HCT116 (cell line): ENCODE results near the gene RIN3. TPM values are rescaled to one million over a fixed set of nuclear protein-coding genes. Genes with fewer than 3 reads are reported as not detected.

Experiments used
- ATAC-seq: fragments of 200-7000 bp; cut with Tn5 transposase; 2 replicates; pipeline ENCODE4 v1.9.1; 2020; ENCODE audit warnings: mild to moderate bottlenecking, moderate library complexity
- BruUV-seq: library from RNA; stranded (reverse); fragments of 400-500 nt; replicated peaks from 2 replicates; lab custom pipeline; 2021; lab: Mats Ljungman, UMichigan
- CTCF ChIA-PET: fragments of 300-600 bp; sonication (Branson Sonifier 250); formaldehyde crosslinking; loops from one replicate; lab custom pipeline; 2021; ENCODE audit warnings: antibody characterized with exemption; lab: Charles Lee
- POLR2A ChIA-PET: fragments of 300-600, 350-600 bp; sonication (Branson Sonifier 250); formaldehyde crosslinking; loops from one replicate; lab custom pipeline; 2021; ENCODE audit warnings: antibody characterized with exemption; lab: Charles Lee
- RAD21 ChIA-PET, 2 experiments: fragments of 300-600 bp; sonication (Branson Sonifier 250); formaldehyde crosslinking; loops; one replicate each; lab custom pipeline; 2023; ENCODE audit warnings: low total read pairs in 2 of 2; ENCODE audit not compliant: uncharacterized antibody in 2 of 2, unreplicated experiment in 2 of 2, low non-redundant PET in 1 of 2; lab: Charles Lee
- DNase-seq: peaks from one replicate; pipeline ENCODE4 v3.0.0-alpha.2; 2010; ENCODE audit warnings: low read depth, low spot score
- H2AFZ ChIP-seq: fragments of 200-600 bp; shearing (Covaris generic), sonication (generic); 2 replicates; pipeline ENCODE4 v1.6.1; 2017; ENCODE audit warnings: low read depth, mixed run types, mixed read lengths, antibody characterized with exemption, low read length; ENCODE audit not compliant: poor library complexity, severe bottlenecking
- H3K27ac ChIP-seq: 2 replicates; pipeline ENCODE4 v1.5.1; 2012; ENCODE audit warnings: low read depth, low read length
- H3K27me3 ChIP-seq: fragments of 200-600 bp; sonication (generic); 2 replicates; pipeline ENCODE4 v1.6.1; 2016; ENCODE audit warnings: mixed run types, low read length, mixed read lengths; ENCODE audit not compliant: insufficient read depth
- H3K36me3 ChIP-seq, 2 experiments: fragments of 200-500 bp in 1 of 2; fragments of 200-600 bp in 1 of 2; sonication (Bioruptor generic) in 1 of 2; sonication (generic) in 1 of 2; 2 replicates each; pipeline versions ENCODE4 v1.5.1 to v1.6.1; 2014 to 2016; ENCODE audit warnings: low read length in 2 of 2, inconsistent platforms in 1 of 2, mixed read lengths in 1 of 2, mixed run types in 1 of 2; ENCODE audit not compliant: insufficient read depth in 2 of 2, control insufficient read depth in 1 of 2
- H3K4me1 ChIP-seq, 2 experiments: fragments of 200-600 bp in 1 of 2; sonication (generic) in 1 of 2; 2 replicates each; pipeline versions ENCODE4 v1.5.1 to v1.6.1; 2012 to 2017; ENCODE audit warnings: low read length in 2 of 2, inconsistent platforms in 1 of 2, mild to moderate bottlenecking in 1 of 2, mixed read lengths in 1 of 2, mixed run types in 1 of 2, moderate library complexity in 1 of 2; ENCODE audit not compliant: insufficient read depth in 2 of 2, control insufficient read depth in 1 of 2
- H3K4me2 ChIP-seq: fragments of 200-600 bp; sonication (generic); 2 replicates; pipeline ENCODE4 v1.6.1; 2017; ENCODE audit warnings: mixed run types, low read length, mixed read lengths
- H3K4me3 ChIP-seq, 2 experiments: fragments of 200-600 bp in 1 of 2; sonication (generic) in 1 of 2; replicated peaks in 1 of 2; 2 replicates each; pipeline ENCODE4 v1.5.1; 2011 to 2016; ENCODE audit warnings: low read length in 2 of 2, control low read depth in 1 of 2, low read depth in 1 of 2, mild to moderate bottlenecking in 1 of 2, mixed read lengths in 1 of 2, mixed run types in 1 of 2
- H3K79me2 ChIP-seq: fragments of 200-600 bp; sonication (generic); 2 replicates; pipeline ENCODE4 v1.6.1; 2017; ENCODE audit warnings: mild to moderate bottlenecking, mixed run types, low read length, moderate library complexity, mixed read lengths; ENCODE audit not compliant: insufficient read depth
- H3K9ac ChIP-seq: fragments of 200-600 bp; sonication (generic); 2 replicates; pipeline ENCODE4 v1.6.1; 2016; ENCODE audit warnings: low read length, mixed read lengths
- H3K9me2 ChIP-seq: fragments of 200-600 bp; sonication (generic), shearing (Covaris generic); 2 replicates; pipeline ENCODE4 v1.6.1; 2017; ENCODE audit warnings: mixed run types, mild to moderate bottlenecking, moderate library complexity; ENCODE audit not compliant: insufficient read depth
- H3K9me3 ChIP-seq, 2 experiments: fragments of 200-500 bp in 1 of 2; fragments of 200-600 bp in 1 of 2; sonication (Bioruptor generic) in 1 of 2; sonication (generic) in 1 of 2; 2 replicates each; pipeline ENCODE4 v1.6.1; 2014 to 2017; ENCODE audit warnings: low read length in 2 of 2, mixed read lengths in 2 of 2, inconsistent platforms in 1 of 2, low read depth in 1 of 2, mild to moderate bottlenecking in 1 of 2, mixed run types in 1 of 2, moderate library complexity in 1 of 2; ENCODE audit not compliant: control insufficient read depth in 1 of 2, insufficient read depth in 1 of 2
- H4K20me1 ChIP-seq: fragments of 200-600 bp; sonication (generic), shearing (Covaris generic); 2 replicates; pipeline ENCODE4 v1.6.1; 2017; ENCODE audit warnings: mixed run types, mild to moderate bottlenecking, moderate library complexity; ENCODE audit not compliant: insufficient read depth
- ATF3 ChIP-seq: IDR thresholded peaks from 2 replicates; pipeline ENCODE4 v1.6.1; 2012
- CBX3 ChIP-seq: IDR thresholded peaks from 2 replicates; pipeline ENCODE4 v1.6.1; 2012; ENCODE audit warnings: low read depth
- EGR1 ChIP-seq: IDR thresholded peaks from 2 replicates; pipeline ENCODE4 v1.6.1; 2012; ENCODE audit warnings: low read depth
- ELF1 ChIP-seq: IDR thresholded peaks from 2 replicates; pipeline ENCODE4 v1.6.1; 2012; ENCODE audit warnings: low read depth, borderline replicate concordance
- POLR2A ChIP-seq: IDR thresholded peaks from 2 replicates; pipeline ENCODE4 v1.7.0; 2011; ENCODE audit warnings: borderline replicate concordance; ENCODE audit not compliant: insufficient read depth, insufficient read length; ENCODE audit errors: extremely low read depth
- RAD21 ChIP-seq: IDR thresholded peaks from 2 replicates; pipeline ENCODE4 v1.6.1; 2012; ENCODE audit warnings: low read depth, mild to moderate bottlenecking
- YY1 ChIP-seq: IDR thresholded peaks from 2 replicates; pipeline ENCODE4 v1.6.1; 2011; ENCODE audit warnings: low read length, low read depth, moderate library complexity, mild to moderate bottlenecking; ENCODE audit not compliant: insufficient replicate concordance; ENCODE audit errors: extremely low read depth
- intact Hi-C: fragments of 100-400 bp; cut with micrococcal nuclease; formaldehyde crosslinking; loops from 2 replicates; pipeline ENCODE4 v1.10.0; 2022
- total RNA-seq: library from RNA; stranded (reverse); gene quantifications from one replicate; pipeline ENCODE4 v1.2.1, GENCODE V29; 2021; ENCODE audit not compliant: unreplicated experiment

Gene RIN3
- total RNA-seq, 1 experiment from 2014 or later: 22.2 TPM

- no TSS peak for BruUV-seq
- intact Hi-C loops: no loop called here
- CTCF ChIA-PET: no interaction called here
Observed at GRCh38 chr14:92573761-92574498, 60.3 kb downstream of the RIN3 start.

GRCh38 chr14:92575061-92575747 lies 61.6 kb downstream of the RIN3 start:
- no peak for ATAC-seq
- H3K4me2 ChIP-seq: no peak overlapping the region
- no peaks in the 10 kb centered on the region for H3K79me2 ChIP-seq
- no peaks in the 10 kb centered on the region for H3K9me2 ChIP-seq
- H3K27me3 ChIP-seq: no peaks in the 10 kb centered on the region
- CTCF ChIA-PET: no interaction called here
- no peaks in the 10 kb centered on the region for H4K20me1 ChIP-seq
- H3K27ac ChIP-seq: no peak overlapping the region
- BruUV-seq: no TSS peak
- no peak overlapping the region for H2AFZ ChIP-seq
- no peaks in the 10 kb centered on the region; a peak in 2 of 4 replicates for H3K36me3 ChIP-seq
- no peak for DNase-seq
- no peak overlapping the region for H3K9ac ChIP-seq
- H3K4me3 ChIP-seq: no peak overlapping the region
- TF ChIP-seq ELF1: no peak
- no peak for TF ChIP-seq RAD21
- no peak for TF ChIP-seq POLR2A
- POLR2A ChIA-PET: no interaction called here
- intact Hi-C loops: no loop called here
- no peaks in the 10 kb centered on the region for H3K4me1 ChIP-seq
- RAD21 ChIA-PET: no interaction called here
- no peaks in the 10 kb centered on the region for H3K9me3 ChIP-seq

More at GRCh38 chr14:92573761-92574498, 60.3 kb downstream of the RIN3 start:
- H2AFZ ChIP-seq: no peak overlapping the region
- no peaks in the 10 kb centered on the region for H3K9me2 ChIP-seq
- H3K4me2 ChIP-seq: no peak overlapping the region
- H3K4me3 ChIP-seq: no peak overlapping the region
- no peak for TF ChIP-seq YY1
- no peak for TF ChIP-seq ATF3
- TF ChIP-seq CBX3: no peak
- no peak for TF ChIP-seq EGR1
- ChIA-PET RAD21 (no interaction called here), POLR2A (no interaction called here)
- H3K9me3 ChIP-seq: no peaks in the 10 kb centered on the region
- H3K9ac ChIP-seq: no peak overlapping the region
- H3K4me1 ChIP-seq: no peaks in the 10 kb centered on the region
- no peaks in the 10 kb centered on the region; a peak in 2 of 4 replicates for H3K36me3 ChIP-seq
- H3K27ac ChIP-seq: no peak overlapping the region
- H3K27me3 ChIP-seq: no peaks in the 10 kb centered on the region
- no peaks in the 10 kb centered on the region for H4K20me1 ChIP-seq
- DNase-seq (no peak), ATAC-seq (no peak)
- H3K79me2 ChIP-seq: no peaks in the 10 kb centered on the region
